IPS-20b (cell line): Measurements from ENCODE around the gene ELP5.
A peak's percentile ranks its signal among the peaks of the same experiment; 100 is the strongest.

ENCODE experiments used
- H3K27ac ChIP-seq: one replicate; pipeline ENCODE4 v1.5.1; 2013; ENCODE audit warnings: low read length
- H3K27me3 ChIP-seq: 2 replicates; pipeline ENCODE4 v1.6.1; 2013; ENCODE audit warnings: mild to moderate bottlenecking, low read length, inconsistent platforms; ENCODE audit not compliant: insufficient read depth
- H3K36me3 ChIP-seq: 2 replicates; pipeline ENCODE4 v1.6.1; 2013; ENCODE audit warnings: low read depth, mild to moderate bottlenecking, inconsistent platforms, low read length, moderate library complexity; ENCODE audit not compliant: insufficient read depth
- H3K4me1 ChIP-seq: 2 replicates; pipeline ENCODE4 v1.6.1; 2013; ENCODE audit warnings: mild to moderate bottlenecking, control low read depth, inconsistent platforms, low read length, moderate library complexity; ENCODE audit not compliant: insufficient read depth
- H3K4me3 ChIP-seq: 2 replicates; pipeline ENCODE4 v1.5.1; 2013; ENCODE audit warnings: mild to moderate bottlenecking, low read length, inconsistent platforms
- H3K9ac ChIP-seq: 2 replicates; pipeline ENCODE4 v1.6.1; 2013; ENCODE audit warnings: low read depth, mild to moderate bottlenecking, inconsistent platforms, low read length, moderate library complexity
- H3K9me3 ChIP-seq: 2 replicates; pipeline ENCODE4 v1.6.1; 2013; ENCODE audit warnings: mild to moderate bottlenecking, low read depth, low read length, inconsistent platforms; ENCODE audit not compliant: insufficient read depth

The ELP5 gene

GRCh38 chr17:7249214-7249613, 2.8 kb upstream of the ELP5 start:
- H3K4me3 ChIP-seq, result no peak overlapping the region

GRCh38 chr17:7249830-7250229, 2.2 kb upstream of the ELP5 start:
- no peak overlapping the region for H3K27ac ChIP-seq
- H3K36me3 ChIP-seq, result peaks cover 34% of the 10 kb centered on the region
- H3K9ac ChIP-seq, result peak overlapping the region; percentile 94; the same call in 1 of the 2 replicates
- H3K9me3 ChIP-seq, result no peaks in the 10 kb centered on the region
- H3K27me3 ChIP-seq, result no peaks in the 10 kb centered on the region
- H3K4me1 ChIP-seq, result peaks cover 7% of the 10 kb centered on the region
- peak overlapping the region; percentile 92; the same call in 1 of the 2 replicates for H3K4me3 ChIP-seq

More at GRCh38 chr17:7249214-7249613, 2.8 kb upstream of the ELP5 start:
- Histone ChIP-seq H3K9ac (0 out of 2 replicates have a peak overlapping the region, but pooled peaks have one; percentile 27), H3K9me3 (no peaks in the 10 kb centered on the region), H3K36me3 (peaks cover 34% of the 10 kb centered on the region), H3K27ac (no peak overlapping the region), H3K4me1 (peaks cover 7% of the 10 kb centered on the region), H3K27me3 (no peaks in the 10 kb centered on the region)

- peaks cover 7% of the 10 kb centered on the region for H3K4me1 ChIP-seq
- no peaks in the 10 kb centered on the region for H3K9me3 ChIP-seq
- H3K4me3 ChIP-seq, result peak overlapping the region; percentile 92
- peak overlapping the region; percentile 94 for H3K9ac ChIP-seq
- peaks cover 37% of the 10 kb centered on the region for H3K36me3 ChIP-seq
- H3K27ac ChIP-seq, result peak overlapping the region; percentile 48
- no peaks in the 10 kb centered on the region for H3K27me3 ChIP-seq
Observed at GRCh38 chr17:7250695-7251627, 1.1 kb upstream of the ELP5 start.

GRCh38 chr17:7251661-7252175, 297 bp upstream of the ELP5 start, which contains the start of gene CTDNEP1:
TSS of gene CTDNEP1 (minus strand) at chr17:7251734. CDS start at chr17:7251296, 438 bp downstream.
- peaks cover 7% of the 10 kb centered on the region for H3K4me1 ChIP-seq
- peak within 1 kb of the TSS; percentile 94 for H3K9ac ChIP-seq
- H3K4me3 ChIP-seq, result peak within 1 kb of the TSS; percentile 92
- H3K27ac ChIP-seq, result peak within 1 kb of the TSS; percentile 100
- peaks cover 37% of the 10 kb centered on the region for H3K36me3 ChIP-seq
- no peaks in the 10 kb centered on the region for H3K27me3 ChIP-seq
- no peaks in the 10 kb centered on the region for H3K9me3 ChIP-seq

- H3K4me1 ChIP-seq, result peaks cover 7% of the 10 kb centered on the region
- H3K27me3 ChIP-seq, result no peaks in the 10 kb centered on the region
- H3K27ac ChIP-seq, result no peak overlapping the region
- H3K9me3 ChIP-seq, result no peaks in the 10 kb centered on the region
- H3K4me3 ChIP-seq, result peak overlapping the region; percentile 92
- H3K36me3 ChIP-seq, result peaks cover 41% of the 10 kb centered on the region
- H3K9ac ChIP-seq, result peak overlapping the region; percentile 94; the same call in 1 of the 2 replicates
Observed at GRCh38 chr17:7253082-7253481, 1.1 kb downstream of the ELP5 start.

GRCh38 chr17:7254511-7254910, 2.5 kb downstream of the ELP5 start:
- Histone ChIP-seq H3K4me3 (no peak overlapping the region), H3K36me3 (peaks cover 56% of the 10 kb centered on the region), H3K4me1 (peaks cover 7% of the 10 kb centered on the region), H3K9me3 (no peaks in the 10 kb centered on the region), H3K9ac (no peak overlapping the region), H3K27me3 (no peaks in the 10 kb centered on the region), H3K27ac (no peak overlapping the region)

GRCh38 chr17:7256766-7257456, 4.9 kb downstream of the ELP5 start:
- Histone ChIP-seq H3K9me3 (no peaks in the 10 kb centered on the region), H3K27me3 (peaks cover 16% of the 10 kb centered on the region), H3K27ac (no peak overlapping the region), H3K4me3 (no peak overlapping the region), H3K4me1 (0 out of 2 replicates have a peak, but pooled peaks cover 7% of the 10 kb centered on the region), H3K36me3 (peaks cover 64% of the 10 kb centered on the region), H3K9ac (no peak overlapping the region)

GRCh38 chr17:7258731-7259554, 6.9 kb downstream of the ELP5 start:
- peaks cover 36% of the 10 kb centered on the region for H3K27me3 ChIP-seq
- H3K4me3 ChIP-seq, result no peak overlapping the region
- no peaks in the 10 kb centered on the region for H3K9me3 ChIP-seq
- H3K36me3 ChIP-seq, result peaks cover 60% of the 10 kb centered on the region
- peaks cover 8% of the 10 kb centered on the region; the same call in 1 of the 2 replicates for H3K4me1 ChIP-seq
- H3K9ac ChIP-seq, result no peak overlapping the region
- H3K27ac ChIP-seq, result no peak overlapping the region

- Histone ChIP-seq H3K4me3 (no peak overlapping the region), H3K9ac (no peak overlapping the region), H3K36me3 (peaks cover 54% of the 10 kb centered on the region)
Observed at GRCh38 chr17:7259555-7259889, 7.5 kb downstream of the ELP5 start.

GRCh38 chr17:7260151-7260550, 8.1 kb downstream of the ELP5 start:
- H3K9ac ChIP-seq, result peak overlapping the region; percentile 97; the same call in 1 of the 2 replicates
- H3K27ac ChIP-seq, result no peak overlapping the region
- peak overlapping the region; percentile 92 for H3K4me3 ChIP-seq

More at GRCh38 chr17:7259555-7259889, 7.5 kb downstream of the ELP5 start:
- no peak overlapping the region for H3K27ac ChIP-seq
- H3K4me1 ChIP-seq, result peaks cover 13% of the 10 kb centered on the region; the same call in 1 of the 2 replicates
- H3K27me3 ChIP-seq, result peaks cover 42% of the 10 kb centered on the region
- H3K9me3 ChIP-seq, result no peaks in the 10 kb centered on the region

More at GRCh38 chr17:7260151-7260550, 8.1 kb downstream of the ELP5 start:
- H3K4me1 ChIP-seq, result peaks cover 13% of the 10 kb centered on the region; the same call in 1 of the 2 replicates
- H3K27me3 ChIP-seq, result peaks cover 44% of the 10 kb centered on the region
- H3K36me3 ChIP-seq, result peaks cover 48% of the 10 kb centered on the region
- H3K9me3 ChIP-seq, result no peaks in the 10 kb centered on the region
